Suppressor macrophage (primary cell): Measurements from ENCODE around the gene RNF167.

Experiments used
- DNase-seq, 4 experiments: peaks; one replicate each; pipeline ENCODE4 v3.0.0-alpha.2; 2020 to 2022

Gene RNF167

GRCh38 chr17:4980644-4981216 is 40.7 kb downstream of the RNF167 start:
- DNase-seq, result peak; percentile 34 to 61 (median 50)

DNA sequence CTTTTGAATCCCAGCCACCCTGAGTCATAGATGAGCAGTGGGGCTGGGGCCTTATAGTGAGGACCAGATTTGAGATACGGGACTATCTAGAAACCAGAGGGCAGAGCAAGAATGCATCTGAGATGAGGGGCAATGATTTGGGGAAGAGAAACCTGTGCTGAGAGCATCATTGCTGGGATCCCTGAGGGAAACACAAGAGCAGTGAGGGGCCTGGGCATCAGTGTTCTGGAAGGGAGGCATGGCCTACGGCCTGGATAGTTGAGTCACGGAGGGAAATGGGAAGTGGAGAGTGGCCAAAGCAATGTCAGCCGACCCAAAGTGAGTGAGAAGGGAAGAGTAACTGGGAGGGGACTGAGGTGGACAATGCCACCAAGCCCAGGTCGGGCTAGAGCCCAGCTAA is 42.2 kb downstream of the RNF167 start:
- peak in 2 of 4 experiments; percentile 40 to 44 for DNase-seq

GRCh38 chr17:4986403-4986802 is 46.3 kb downstream of the RNF167 start:
- peak in 3 of 4 experiments; percentile 29 to 41 (median 39) for DNase-seq

DNA sequence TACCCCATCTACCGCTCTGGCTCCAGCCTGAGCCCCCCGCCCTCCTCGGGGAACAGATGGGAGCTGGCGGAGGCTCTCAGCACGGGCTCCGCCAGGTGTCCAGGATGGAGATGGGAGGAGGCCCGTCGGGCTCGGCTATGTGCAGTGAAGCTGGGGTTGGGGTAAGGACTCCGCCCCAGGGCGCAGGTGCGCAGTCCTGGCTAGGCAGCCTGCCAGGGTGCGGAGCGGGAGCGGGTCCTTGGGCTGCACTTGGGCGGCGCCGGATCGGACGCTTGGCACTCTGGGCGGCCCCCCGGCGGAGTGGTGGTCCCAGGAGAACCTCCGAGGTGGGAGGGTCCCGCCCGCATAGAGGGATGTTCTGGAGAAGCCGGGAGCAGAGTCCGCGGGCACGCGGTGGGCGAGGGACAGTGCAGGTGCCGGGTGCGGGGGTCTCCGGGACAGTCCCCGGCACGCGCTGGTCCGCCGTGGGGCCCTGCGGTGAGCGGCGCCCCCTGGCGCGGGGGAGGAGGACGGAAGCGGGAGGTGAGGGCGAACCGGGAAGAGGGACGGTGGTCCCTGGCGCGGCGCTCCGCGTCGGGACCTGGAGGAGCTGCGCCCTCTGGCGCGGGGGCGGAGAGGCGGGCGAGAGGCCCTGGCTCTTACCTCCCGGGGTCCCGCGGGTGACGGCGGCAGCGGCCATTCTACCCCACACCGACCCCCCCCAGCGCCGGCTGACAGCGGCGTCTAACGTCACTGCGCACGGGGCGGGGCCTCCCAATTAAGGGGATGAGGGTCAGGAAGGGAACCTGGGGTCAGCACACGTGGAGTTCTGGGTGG is 47.1 kb downstream of the RNF167 start, which contains the start of gene CAMTA2:
TSS of gene CAMTA2 (minus strand) at position 725 of the 816 bp plus-strand sequence. CDS start 1,453 bp downstream, outside the sequence.
- peak; percentile 78 to 94 (median 86) for DNase-seq

DNA sequence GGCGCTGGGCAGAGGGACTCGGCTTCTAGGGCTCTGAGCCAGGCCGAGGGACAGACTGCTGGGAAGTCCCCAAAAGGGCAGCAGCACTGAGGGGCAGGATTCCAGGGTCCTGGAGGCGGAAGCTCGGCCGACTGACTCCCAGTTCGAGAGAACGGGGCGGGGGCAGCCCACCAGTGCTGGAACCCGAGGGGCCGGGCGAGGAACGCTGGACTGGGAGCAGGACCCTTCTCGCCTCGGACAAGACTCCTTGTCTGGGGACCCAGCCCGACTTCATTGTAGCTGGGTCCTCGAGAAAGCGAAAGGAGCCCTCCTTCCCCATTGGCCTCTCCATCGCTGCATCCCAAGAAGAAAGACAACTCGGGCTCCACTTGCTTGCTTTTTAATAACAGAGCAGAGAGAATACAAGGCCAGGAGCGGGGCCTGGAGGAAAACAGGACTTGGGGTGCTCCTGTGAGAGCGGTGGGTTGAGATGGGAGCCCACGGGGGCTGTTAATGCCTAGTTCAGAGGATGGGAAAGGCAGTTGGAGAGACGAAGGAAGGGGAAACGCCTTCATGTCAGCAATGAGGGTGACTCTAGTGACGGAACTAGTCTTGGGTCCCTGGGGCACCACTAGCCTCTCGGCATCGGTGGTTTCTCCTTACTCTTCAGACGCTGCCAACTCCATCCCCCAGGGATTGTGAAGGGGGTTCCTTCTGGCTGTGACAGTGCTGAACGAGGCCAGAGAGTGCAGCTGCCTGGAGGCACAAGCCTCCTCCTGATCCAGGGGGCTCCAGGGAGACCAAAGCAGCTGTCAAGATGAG is 47.9 kb downstream of the RNF167 start:
- peak in 3 of 4 experiments; percentile 38 to 42 (median 38) for DNase-seq

- no peak for DNase-seq
These were observed 54.1 kb downstream of the RNF167 start for GRCh38 chr17:4994081-4994595.
